Breast epithelium (tissue), 3 donors: Measurements from ENCODE around the gene BEND2.

Experiments used
- CTCF ChIP-seq, 3 donors: fragments of 450-650 bp; IDR thresholded peaks; one replicate each; pipeline ENCODE4 v1.5.1; 2016 to 2017; ENCODE audit warnings: antibody characterized with exemption in 3 of 3, mild to moderate bottlenecking in 3 of 3, moderate library complexity in 3 of 3
- POLR2A ChIP-seq: fragments of 450-650 bp; IDR thresholded peaks from one replicate; pipeline ENCODE4 v1.6.1; 2016; ENCODE audit warnings: antibody characterized with exemption, mild to moderate bottlenecking, moderate library complexity
- POLR2AphosphoS5 ChIP-seq, 3 donors: sonication (generic); formaldehyde crosslinking; IDR thresholded peaks; one replicate each; pipeline ENCODE4 v1.6.1; 2017; ENCODE audit warnings: antibody characterized with exemption in 3 of 3

- TF ChIP-seq CTCF (IDR thresholded peaks at IDR 0.05) (no peak), POLR2AphosphoS5 (IDR thresholded peaks at IDR 0.05) (no peak), POLR2A (no peak)
Observed at GRCh38 chrX:18174209-18174608, 46.5 kb downstream of the BEND2 start.
